22Rv1 (cell line): ENCODE data around the gene SWAP70.

ENCODE experiments used
- CTCF ChIP-seq: fragments of 450-650 bp; IDR thresholded peaks from 2 replicates; pipeline ENCODE4 v1.5.1; 2017; ENCODE audit warnings: mild to moderate bottlenecking
- ZFX ChIP-seq: fragments of 450-650 bp; IDR thresholded peaks from 2 replicates; pipeline ENCODE4 v1.6.1; 2017; ENCODE audit warnings: antibody characterized with exemption, borderline replicate concordance

GRCh38 chr11:9625728-9626127, 38.1 kb upstream of the SWAP70 start:
- TF ChIP-seq CTCF = no peak
- TF ChIP-seq ZFX = no peak
